Endothelial cell of umbilical vein (primary cell): Measurements from ENCODE around the gene CMIP. TPM values are rescaled to one million over a fixed set of nuclear protein-coding genes. Genes with fewer than 3 reads are reported as not detected.

ENCODE experiments used
- BruUV-seq: library from RNA; stranded (reverse); fragments of 400-500 nt; replicated peaks from 2 replicates; lab custom pipeline; 2021; lab: Mats Ljungman, UMichigan
- CTCF ChIA-PET: fragments of 300-600, 350-600 bp; sonication (Branson Sonifier 250); formaldehyde crosslinking; loops from one replicate; lab custom pipeline; 2021; ENCODE audit warnings: antibody characterized with exemption, inconsistent platforms; lab: Charles Lee
- POLR2A ChIA-PET: fragments of 300-600, 350-600 bp; sonication (Branson Sonifier 250); formaldehyde crosslinking; loops from one replicate; lab custom pipeline; 2021; ENCODE audit warnings: antibody characterized with exemption, inconsistent platforms; lab: Charles Lee
- DNase-seq: peaks from one replicate; pipeline ENCODE4 v3.0.0-alpha.2; 2011; ENCODE audit warnings: low read depth, low spot score
- FAIRE-seq: peaks from 2 replicates; lab custom pipeline; 2011; peaks lifted over from hg19 to GRCh38; lab: Jason Lieb, UNC
- H2AFZ ChIP-seq: 2 replicates; pipeline ENCODE4 v1.6.0; 2012; ENCODE audit warnings: low read depth, low read length, control low read depth, inconsistent platforms
- H3K27ac ChIP-seq: 2 replicates; pipeline ENCODE4 v1.5.1; 2011; ENCODE audit warnings: low read depth, mild to moderate bottlenecking, control low read depth, low read length, moderate library complexity; ENCODE audit not compliant: insufficient read depth
- H3K27me3 ChIP-seq, 2 experiments: 2 replicates each; pipeline versions ENCODE4 v1.6.0 to v1.6.1; 2011; ENCODE audit warnings: low read length in 2 of 2, mixed read lengths in 1 of 2; ENCODE audit not compliant: control insufficient read depth in 2 of 2, insufficient read depth in 2 of 2
- H3K36me3 ChIP-seq, 2 experiments: 2 replicates in 1 of 2; 3 replicates in 1 of 2; pipeline ENCODE4 v1.5.1; 2011; ENCODE audit warnings: low read length in 2 of 2, mild to moderate bottlenecking in 1 of 2, moderate library complexity in 1 of 2; ENCODE audit not compliant: control insufficient read depth in 2 of 2, insufficient read depth in 2 of 2; ENCODE audit errors: extremely low read depth in 1 of 2
- H3K4me1 ChIP-seq: 3 replicates; pipeline ENCODE4 v1.5.1; 2011; ENCODE audit warnings: mild to moderate bottlenecking, low read length; ENCODE audit not compliant: control insufficient read depth, insufficient read depth; ENCODE audit errors: extremely low read depth
- H3K4me2 ChIP-seq: 2 replicates; pipeline ENCODE4 v1.6.1; 2011; ENCODE audit warnings: low read length, control low read depth, mixed read lengths; ENCODE audit not compliant: insufficient read depth
- H3K4me3 ChIP-seq, 3 experiments: fragments of 200-600 bp in 1 of 3; sonication (generic), shearing (Covaris generic) in 1 of 3; replicated peaks in 1 of 3; 2 replicates each; pipeline ENCODE4 v1.5.1; 2011 to 2016; ENCODE audit warnings: control low read depth in 3 of 3, low read length in 3 of 3, mild to moderate bottlenecking in 2 of 3, inconsistent platforms in 1 of 3, low read depth in 1 of 3, moderate library complexity in 1 of 3; ENCODE audit not compliant: insufficient read depth in 1 of 3
- H3K79me2 ChIP-seq: 2 replicates; pipeline ENCODE4 v1.6.0; 2012; ENCODE audit warnings: low read length, inconsistent platforms; ENCODE audit not compliant: control insufficient read depth, insufficient read depth
- H3K9ac ChIP-seq: replicated peaks from 2 replicates; pipeline ENCODE3; 2011; ENCODE audit warnings: low read length, control low read depth; ENCODE audit not compliant: insufficient read depth; ENCODE audit errors: extremely low read depth
- H3K9me1 ChIP-seq: replicated peaks from 3 replicates; pipeline ENCODE4 v1.6.0; 2011; ENCODE audit warnings: mild to moderate bottlenecking, low read length; ENCODE audit not compliant: control insufficient read depth, insufficient read depth; ENCODE audit errors: extremely low read depth
- H3K9me3 ChIP-seq: replicated peaks from 2 replicates; pipeline ENCODE4 v1.5.1; 2012; ENCODE audit warnings: low read length, inconsistent platforms; ENCODE audit not compliant: control insufficient read depth, insufficient read depth
- H4K20me1 ChIP-seq: replicated peaks from 2 replicates; pipeline ENCODE3; 2011; ENCODE audit warnings: mild to moderate bottlenecking, low read length; ENCODE audit not compliant: control insufficient read depth, insufficient read depth; ENCODE audit errors: extremely low read depth
- CTCF ChIP-seq, 2 donors: IDR thresholded peaks; 1 replicate in 1 of 2; 2 replicates in 1 of 2; pipeline ENCODE4 v1.5.1; 2011; ENCODE audit warnings: low read length in 2 of 2, mild to moderate bottlenecking in 2 of 2, moderate library complexity in 2 of 2, control low read depth in 1 of 2, inconsistent platforms in 1 of 2, low read depth in 1 of 2; ENCODE audit not compliant: insufficient read depth in 1 of 2; ENCODE audit errors: extremely low read depth in 1 of 2
- EZH2 ChIP-seq: IDR thresholded peaks from 2 replicates; pipeline ENCODE4 v1.6.1; 2012; ENCODE audit warnings: borderline replicate concordance, low read depth, mild to moderate bottlenecking, moderate library complexity, low read length, inconsistent platforms; ENCODE audit not compliant: severe bottlenecking
- FOS ChIP-seq: IDR thresholded peaks from 2 replicates; pipeline ENCODE4 v1.6.1; 2011; ENCODE audit warnings: mild to moderate bottlenecking, low read length, moderate library complexity, borderline replicate concordance; ENCODE audit not compliant: insufficient read depth
- GATA2 ChIP-seq: IDR thresholded peaks from 2 replicates; pipeline ENCODE4 v1.7.0; 2011; ENCODE audit warnings: low read depth, mild to moderate bottlenecking, moderate library complexity, mixed read lengths, low read length; ENCODE audit not compliant: insufficient read length, insufficient read depth
- JUN ChIP-seq: IDR thresholded peaks from 2 replicates; pipeline ENCODE4 v1.6.1; 2011; ENCODE audit warnings: borderline replicate concordance, low read depth; ENCODE audit not compliant: insufficient read length, insufficient read depth
- MAX ChIP-seq: IDR thresholded peaks from 2 replicates; pipeline ENCODE4 v1.6.1; 2011; ENCODE audit not compliant: insufficient read depth, insufficient read length
- MYC ChIP-seq: IDR thresholded peaks from one replicate; pipeline ENCODE4 v1.6.1; 2011; ENCODE audit warnings: mild to moderate bottlenecking, low read depth, low read length
- POLR2A ChIP-seq: IDR thresholded peaks from 2 replicates; pipeline ENCODE4 v1.6.1; 2012; ENCODE audit warnings: low read depth, mild to moderate bottlenecking, control low read depth, low read length
- POLR2AphosphoS5 ChIP-seq: IDR thresholded peaks from 2 replicates; pipeline ENCODE4 v1.6.1; 2012; ENCODE audit warnings: low read depth, mild to moderate bottlenecking, control low read depth, low read length, moderate library complexity; ENCODE audit not compliant: insufficient read depth
- dilution Hi-C: fragments of 300-500 bp; cut with MboI; formaldehyde crosslinking; loops from one replicate; pipeline ENCODE4 v1.15.0; 2019; ENCODE audit warnings: low sequenced_read_pairs; ENCODE audit not compliant: extremely low pct_ligation_motif_present
- intact Hi-C: fragments of 100-400 bp; cut with micrococcal nuclease; formaldehyde crosslinking; loops from one replicate; pipeline ENCODE4 v1.10.0; 2022
- polyA plus RNA-seq, 4 experiments: library from polyadenylated mRNA; depleted of rRNA in 3 of 4; stranded (reverse) in 3 of 4; unstranded in 1 of 4; fragments of >200 nt; gene quantifications; 2 replicates each; pipeline versions ENCODE4 v1.2.1 to v1.2.3, GENCODE V29; 2011 to 2012; ENCODE audit warnings: missing spikeins in 1 of 4
- total RNA-seq: library from RNA; stranded (reverse); gene quantifications from 2 replicates; pipeline ENCODE4 v1.2.3, GENCODE V29; 2021

Gene CMIP
- total and polyA plus RNA-seq, 2 donors (not counting 3 experiments of a cell fraction or from before 2014, with no cell fraction given), result 29.0 to 101 TPM

GRCh38 chr16:81600275-81600674, 155.7 kb downstream of the CMIP start:
- ChIA-PET CTCF (no interaction called here), POLR2A (no interaction called here)
- Histone ChIP-seq H3K9ac (no peak overlapping the region), H3K27ac (no peak overlapping the region), H4K20me1 (no peaks in the 10 kb centered on the region), H3K79me2 (peaks cover 19% of the 10 kb centered on the region), H3K9me3 (no peaks in the 10 kb centered on the region), H3K4me1 (peaks cover 8% of the 10 kb centered on the region), H3K36me3 (no peaks in the 10 kb centered on the region), H3K9me1 (no peaks in the 10 kb centered on the region), H3K4me3 (no peak overlapping the region), H3K27me3 (no peaks in the 10 kb centered on the region), H3K4me2 (no peak overlapping the region), H2AFZ (no peak overlapping the region)
- BruUV-seq, result no TSS peak
- intact Hi-C loops, result no loop called here
- dilution Hi-C loops, result no loop called here
- no peak for FAIRE-seq
- TF ChIP-seq JUN, result no peak
- no peak for TF ChIP-seq POLR2AphosphoS5
- no peak for TF ChIP-seq FOS
- TF ChIP-seq MAX, result no peak
- peak; percentile 46 for DNase-seq

- no TSS peak for BruUV-seq
- Histone ChIP-seq H3K9ac (no peak overlapping the region), H3K79me2 (peaks cover 21% of the 10 kb centered on the region), H3K27me3 (no peaks in the 10 kb centered on the region), H3K36me3 (no peaks in the 10 kb centered on the region), H4K20me1 (no peaks in the 10 kb centered on the region), H3K4me3 (no peak overlapping the region), H2AFZ (no peak overlapping the region), H3K9me1 (no peaks in the 10 kb centered on the region), H3K9me3 (no peaks in the 10 kb centered on the region), H3K27ac (no peak overlapping the region), H3K4me1 (peaks cover 11% of the 10 kb centered on the region), H3K4me2 (no peak overlapping the region)
- TF ChIP-seq FOS, result no peak
- no peak for TF ChIP-seq CTCF (IDR thresholded peaks at IDR 0.05; ENCODE audit: extremely low read depth in 1 of 2, insufficient read depth in 1 of 2, low read depth in 1 of 2, low read length in 2 of 2)
- TF ChIP-seq MYC, result no peak
- no peak for TF ChIP-seq MAX
- no peak for TF ChIP-seq JUN
- TF ChIP-seq EZH2, result no peak
- TF ChIP-seq POLR2A, result no peak
- TF ChIP-seq GATA2, result no peak
- TF ChIP-seq POLR2AphosphoS5, result no peak
- DNase-seq (no peak), FAIRE-seq (no peak)
- intact Hi-C loops, result no loop called here
- ChIA-PET CTCF (interaction anchor here (0.8 to 1.6 kb wide), 5 partner anchors 9 to 57 kb away, joined by 3 to 4 read pairs (median 3); no protein-coding TSS in a partner anchor), POLR2A (no interaction called here)
- dilution Hi-C loops, result no loop called here
Observed at GRCh38 chr16:81601008-81601428, 156.4 kb downstream of the CMIP start.
